PC-3 (cell line): ENCODE data around the gene PPARGC1A. TPM values are rescaled to one million over a fixed set of nuclear protein-coding genes. Genes with fewer than 3 reads are reported as not detected.

Source experiments
- ATAC-seq: fragments of 200-7000 bp; cut with Tn5 transposase; 2 replicates; pipeline ENCODE4 v1.9.1; 2020; ENCODE audit warnings: mild to moderate bottlenecking, moderate library complexity
- BruUV-seq: library from RNA; stranded (reverse); fragments of 400-500 nt; replicated peaks from 2 replicates; lab custom pipeline; 2021; lab: Mats Ljungman, UMichigan
- CTCF ChIA-PET: fragments of 300-600 bp; sonication (Branson Sonifier 250); formaldehyde crosslinking; loops from one replicate; lab custom pipeline; 2022; ENCODE audit warnings: antibody characterized with exemption; lab: Charles Lee
- POLR2A ChIA-PET: fragments of 300-600 bp; sonication (Branson Sonifier 250); formaldehyde crosslinking; loops from one replicate; lab custom pipeline; 2022; ENCODE audit warnings: antibody characterized with exemption; ENCODE audit not compliant: unreplicated experiment; lab: Charles Lee
- DNase-seq: peaks from one replicate; pipeline ENCODE4 v3.0.0-alpha.2; 2015
- H2AFZ ChIP-seq: fragments of 300-600 bp; sonication (generic); 2 replicates; pipeline ENCODE4 v1.6.0; 2016; ENCODE audit warnings: antibody characterized with exemption, low read length
- H3F3A ChIP-seq: fragments of 300-600 bp; sonication (generic); one replicate; pipeline ENCODE4 v1.6.0; 2017; ENCODE audit warnings: antibody characterized with exemption, low read length, control low read depth, mild to moderate bottlenecking; ENCODE audit not compliant: unreplicated experiment
- H3K27ac ChIP-seq: fragments of 300-600 bp; sonication (generic); 2 replicates; pipeline ENCODE4 v1.5.1; 2016; ENCODE audit warnings: mild to moderate bottlenecking, low read length
- H3K27me3 ChIP-seq: fragments of 300-600 bp; sonication (generic); 2 replicates; pipeline ENCODE4 v1.6.1; 2016; ENCODE audit warnings: low read length, mixed read lengths
- H3K36me3 ChIP-seq: fragments of 300-600 bp; sonication (generic); 2 replicates; pipeline ENCODE4 v1.6.1; 2016; ENCODE audit warnings: low read depth, mixed run types, low read length, mixed read lengths
- H3K4me1 ChIP-seq: fragments of 300-600 bp; sonication (generic); 2 replicates; pipeline ENCODE4 v1.5.1; 2016; ENCODE audit warnings: low read length; ENCODE audit not compliant: insufficient read depth
- H3K4me2 ChIP-seq: fragments of 300-600 bp; sonication (generic); 2 replicates; pipeline ENCODE4 v1.6.0; 2016; ENCODE audit warnings: low read length
- H3K4me3 ChIP-seq: fragments of 300-600 bp; sonication (generic); 2 replicates; pipeline ENCODE4 v1.5.1; 2016; ENCODE audit warnings: mild to moderate bottlenecking, low read length, mixed read lengths
- H3K79me2 ChIP-seq: fragments of 300-600 bp; sonication (generic); 2 replicates; pipeline ENCODE4 v1.6.1; 2017; ENCODE audit warnings: low read length, mixed read lengths
- H3K9ac ChIP-seq: fragments of 300-600 bp; sonication (generic); 2 replicates; pipeline ENCODE4 v1.6.0; 2016; ENCODE audit warnings: mild to moderate bottlenecking, low read length
- H3K9me2 ChIP-seq: fragments of 300-600 bp; sonication (generic); replicated peaks from 2 replicates; pipeline ENCODE4 v1.6.1; 2016; ENCODE audit warnings: mixed run types, low read length, mixed read lengths
- H3K9me3 ChIP-seq: fragments of 300-600 bp; sonication (generic); 2 replicates; pipeline ENCODE4 v1.6.1; 2016; ENCODE audit warnings: low read length, mixed read lengths
- H4K20me1 ChIP-seq: fragments of 300-600 bp; sonication (generic); 2 replicates; pipeline ENCODE4 v1.6.1; 2016; ENCODE audit warnings: low read length, mixed read lengths
- CTCF ChIP-seq: fragments of 300-600 bp; sonication (generic); conservative IDR thresholded peaks from 2 replicates; pipeline ENCODE4 v1.5.1; 2017; ENCODE audit warnings: antibody characterized with exemption, low read depth, mild to moderate bottlenecking, low read length
- EZH2 ChIP-seq: fragments of 300-600 bp; sonication (generic); IDR thresholded peaks from one replicate; pipeline ENCODE4 v1.6.1; 2017; ENCODE audit warnings: antibody characterized with exemption, mild to moderate bottlenecking, low read length; ENCODE audit not compliant: unreplicated experiment
- EZH2phosphoT487 ChIP-seq: fragments of 300-600 bp; sonication (generic); IDR thresholded peaks from 2 replicates; pipeline ENCODE4 v1.6.1; 2018; ENCODE audit warnings: mild to moderate bottlenecking, antibody characterized with exemption, low read length, borderline replicate concordance
- intact Hi-C: fragments of 100-400 bp; cut with micrococcal nuclease; formaldehyde crosslinking; loops from 2 replicates; pipeline ENCODE4 v1.9.0; 2023
- total RNA-seq: library from RNA; depleted of rRNA; stranded (reverse); fragments of >200 nt; gene quantifications from 2 replicates; pipeline ENCODE4 v1.2.3, GENCODE V29; 2014

PPARGC1A gene
- total RNA-seq, 1 experiment from 2014 or later: not detected

GRCh38 chr4:23930750-23931488 lies 41.1 kb upstream of the PPARGC1A start:
- intact Hi-C loops: no loop called here
- no peak overlapping the region for H3K4me3 ChIP-seq
- no peak overlapping the region for H3K9ac ChIP-seq
- H3K9me3 ChIP-seq: no peaks in the 10 kb centered on the region
- no peaks in the 10 kb centered on the region for H3K36me3 ChIP-seq
- H3K27ac ChIP-seq: no peak overlapping the region
- no peaks in the 10 kb centered on the region for H4K20me1 ChIP-seq
- DNase-seq (no peak), ATAC-seq (no peak)
- no peak overlapping the region for H2AFZ ChIP-seq
- BruUV-seq: no TSS peak
- ChIA-PET CTCF (no interaction called here), POLR2A (no interaction called here)
- H3K27me3 ChIP-seq: no peaks in the 10 kb centered on the region
- no peaks in the 10 kb centered on the region for H3K4me1 ChIP-seq
- H3K79me2 ChIP-seq: no peaks in the 10 kb centered on the region
- TF ChIP-seq EZH2phosphoT487 (no peak), EZH2 (no peak), CTCF (no peak)
- H3K4me2 ChIP-seq: no peak overlapping the region
- H3F3A ChIP-seq: no peaks in the 10 kb centered on the region
- no peaks in the 10 kb centered on the region for H3K9me2 ChIP-seq

- Histone ChIP-seq H3K9me3 (no peaks in the 10 kb centered on the region), H3K79me2 (no peaks in the 10 kb centered on the region), H3F3A (no peaks in the 10 kb centered on the region), H4K20me1 (no peaks in the 10 kb centered on the region), H3K9ac (no peak overlapping the region), H3K27ac (no peak overlapping the region), H2AFZ (no peak overlapping the region), H3K9me2 (no peaks in the 10 kb centered on the region), H3K4me2 (no peak overlapping the region), H3K4me3 (no peak overlapping the region), H3K36me3 (no peaks in the 10 kb centered on the region), H3K27me3 (no peaks in the 10 kb centered on the region), H3K4me1 (no peaks in the 10 kb centered on the region)
- ChIA-PET POLR2A (no interaction called here), CTCF (no interaction called here)
- TF ChIP-seq EZH2phosphoT487 (no peak), EZH2 (no peak)
- DNase-seq (no peak), ATAC-seq (no peak)
- intact Hi-C loops: no loop called here
- no TSS peak for BruUV-seq
Observed at GRCh38 chr4:23929248-23929647, 39.4 kb upstream of the PPARGC1A start.

- Histone ChIP-seq H3K9me3 (no peaks in the 10 kb centered on the region), H2AFZ (no peak overlapping the region), H3K36me3 (no peaks in the 10 kb centered on the region), H3F3A (no peaks in the 10 kb centered on the region), H3K27ac (no peak overlapping the region), H3K9me2 (no peaks in the 10 kb centered on the region), H3K4me2 (no peak overlapping the region), H3K9ac (no peak overlapping the region), H3K79me2 (no peaks in the 10 kb centered on the region), H3K4me1 (no peaks in the 10 kb centered on the region), H3K4me3 (no peak overlapping the region), H4K20me1 (no peaks in the 10 kb centered on the region), H3K27me3 (no peaks in the 10 kb centered on the region)
- TF ChIP-seq CTCF (no peak), EZH2 (no peak), EZH2phosphoT487 (no peak)
- ATAC-seq (no peak), DNase-seq (no peak)
- ChIA-PET CTCF (no interaction called here), POLR2A (no interaction called here)
- intact Hi-C loops: no loop called here
- no TSS peak for BruUV-seq
Observed at GRCh38 chr4:23924556-23924955, 34.7 kb upstream of the PPARGC1A start.
